Left cardiac atrium (tissue), 4 donors: ENCODE results near the gene ADAMTSL3. TPM values are rescaled to one million over a fixed set of nuclear protein-coding genes. Genes with fewer than 3 reads are reported as not detected.

ENCODE experiments used
- ATAC-seq, 2 donors: fragments of 200-7000 bp; cut with Tn5 transposase; one replicate each; pipeline ENCODE4 v1.9.1; 2020; ENCODE audit warnings: mild to moderate bottlenecking in 2 of 2, moderate library complexity in 2 of 2
- DNase-seq: peaks from one replicate; pipeline ENCODE4 v3.0.0-alpha.2; 2020
- intact Hi-C, 2 donors: fragments of 100-400 bp; cut with DNase I; formaldehyde crosslinking; loops; one replicate each; pipeline versions ENCODE4 v1.14.1 to v1.15.1; 2022 to 2023
- long read RNA-seq: library from polyadenylated mRNA; unstranded; transcript quantifications from one replicate; pipeline ENCODE4 v2.0.0, GENCODE V29; 2021
- total RNA-seq, 2 donors: library from RNA; stranded (reverse); fragmentation: NEBNext Ultra II Directional; extraction: Animal tissue kit (Norgen Biotek cat#: 25700); gene quantifications; one replicate each; pipeline ENCODE4 v1.2.1, GENCODE V29; 2021
- donor health status: DM: no; HTN: yes; CAD: no.
- donor health status: DM: no; HTN: yes; CAD: no; lungs with severe emphysema.
- donor health status: DM: yes; HTN: yes; CAD: no.
- donor health status: Dilated cardiomyopathy.

ADAMTSL3 gene, protein sequence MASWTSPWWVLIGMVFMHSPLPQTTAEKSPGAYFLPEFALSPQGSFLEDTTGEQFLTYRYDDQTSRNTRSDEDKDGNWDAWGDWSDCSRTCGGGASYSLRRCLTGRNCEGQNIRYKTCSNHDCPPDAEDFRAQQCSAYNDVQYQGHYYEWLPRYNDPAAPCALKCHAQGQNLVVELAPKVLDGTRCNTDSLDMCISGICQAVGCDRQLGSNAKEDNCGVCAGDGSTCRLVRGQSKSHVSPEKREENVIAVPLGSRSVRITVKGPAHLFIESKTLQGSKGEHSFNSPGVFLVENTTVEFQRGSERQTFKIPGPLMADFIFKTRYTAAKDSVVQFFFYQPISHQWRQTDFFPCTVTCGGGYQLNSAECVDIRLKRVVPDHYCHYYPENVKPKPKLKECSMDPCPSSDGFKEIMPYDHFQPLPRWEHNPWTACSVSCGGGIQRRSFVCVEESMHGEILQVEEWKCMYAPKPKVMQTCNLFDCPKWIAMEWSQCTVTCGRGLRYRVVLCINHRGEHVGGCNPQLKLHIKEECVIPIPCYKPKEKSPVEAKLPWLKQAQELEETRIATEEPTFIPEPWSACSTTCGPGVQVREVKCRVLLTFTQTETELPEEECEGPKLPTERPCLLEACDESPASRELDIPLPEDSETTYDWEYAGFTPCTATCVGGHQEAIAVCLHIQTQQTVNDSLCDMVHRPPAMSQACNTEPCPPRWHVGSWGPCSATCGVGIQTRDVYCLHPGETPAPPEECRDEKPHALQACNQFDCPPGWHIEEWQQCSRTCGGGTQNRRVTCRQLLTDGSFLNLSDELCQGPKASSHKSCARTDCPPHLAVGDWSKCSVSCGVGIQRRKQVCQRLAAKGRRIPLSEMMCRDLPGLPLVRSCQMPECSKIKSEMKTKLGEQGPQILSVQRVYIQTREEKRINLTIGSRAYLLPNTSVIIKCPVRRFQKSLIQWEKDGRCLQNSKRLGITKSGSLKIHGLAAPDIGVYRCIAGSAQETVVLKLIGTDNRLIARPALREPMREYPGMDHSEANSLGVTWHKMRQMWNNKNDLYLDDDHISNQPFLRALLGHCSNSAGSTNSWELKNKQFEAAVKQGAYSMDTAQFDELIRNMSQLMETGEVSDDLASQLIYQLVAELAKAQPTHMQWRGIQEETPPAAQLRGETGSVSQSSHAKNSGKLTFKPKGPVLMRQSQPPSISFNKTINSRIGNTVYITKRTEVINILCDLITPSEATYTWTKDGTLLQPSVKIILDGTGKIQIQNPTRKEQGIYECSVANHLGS (N-terminal part only)
- 10 to 100 TPM; 22.8 to 25.8 TPM for total RNA-seq
- long read RNA-seq, partial matches to known transcripts: 3 of 18 reads
- long read RNA-seq, other reads (novel, unspliced or antisense): 15 of 18 reads

DNA sequence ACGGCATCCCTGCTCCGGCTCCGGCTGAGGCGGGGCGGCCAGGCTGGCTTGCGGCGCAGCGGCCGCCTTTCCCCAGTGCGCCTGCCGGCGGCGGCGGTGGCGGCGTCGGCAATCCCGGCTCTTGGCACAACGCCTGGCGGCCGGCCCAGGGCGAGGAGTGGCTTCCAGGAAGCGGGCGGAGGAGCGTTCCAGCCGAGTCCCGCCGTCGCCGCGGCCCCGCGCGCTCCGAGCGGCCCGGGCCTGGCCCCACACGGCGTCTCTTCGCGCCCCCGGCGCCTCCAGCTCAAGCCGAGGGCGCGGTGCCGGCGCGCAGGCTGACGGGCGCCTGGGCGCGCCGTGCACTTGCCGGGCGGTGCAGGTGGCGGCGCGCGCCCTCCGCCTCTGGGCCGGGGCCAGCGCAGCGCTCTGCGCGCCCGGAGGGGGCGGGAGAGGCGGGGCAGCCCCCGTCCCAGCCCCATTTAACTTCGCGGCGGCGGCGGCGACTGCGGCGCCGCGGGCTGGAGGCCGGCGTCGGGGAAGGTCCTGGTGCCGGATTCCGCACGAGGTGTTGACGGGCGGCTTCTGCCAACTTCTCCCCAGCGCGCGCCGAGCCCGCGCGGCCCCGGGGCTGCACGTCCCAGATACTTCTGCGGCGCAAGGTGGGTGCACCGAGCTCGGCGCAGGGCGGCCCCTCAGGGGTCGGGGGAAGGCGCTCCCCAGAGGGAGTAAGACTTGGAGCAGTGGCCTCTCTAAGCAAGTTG lies at the start of gene ADAMTSL3:
ADAMTSL3 (plus strand) TSS at position 485 of the 740 bp plus-strand sequence. CDS start 1,639 bp downstream, outside the sequence.
- DNase-seq (peak; percentile 90), ATAC-seq (peak; percentile 73 to 76)
- intact Hi-C loops: no loop called here

DNA sequence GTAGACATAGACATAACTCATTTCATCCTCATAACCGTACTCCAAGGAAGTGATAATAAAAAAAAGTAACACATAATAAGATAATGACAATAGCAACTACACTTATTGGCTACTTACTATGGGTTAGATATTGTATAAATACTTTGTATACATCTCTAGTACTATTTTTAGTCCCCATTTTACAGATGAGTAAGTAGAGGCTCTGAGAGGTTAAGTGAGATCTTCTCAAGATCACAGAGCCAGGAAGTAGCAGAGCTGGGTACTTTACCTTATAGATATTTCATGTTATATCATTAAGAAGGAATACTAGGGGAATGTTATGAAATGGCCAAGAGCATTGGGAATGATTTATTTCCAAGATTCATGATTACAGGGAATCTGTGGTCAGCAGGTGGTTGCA lies 49.4 kb upstream of the ADAMTSL3 start:
- ATAC-seq (no peak), DNase-seq (no peak)
- intact Hi-C loops: no loop called here

- DNase-seq: peak; percentile 29
- intact Hi-C loops: no loop called here
- ATAC-seq: peak in 1 of 2 donors; percentile 77
Measured at GRCh38 chr15:83605111-83605945, 48.6 kb upstream of the ADAMTSL3 start.

DNA sequence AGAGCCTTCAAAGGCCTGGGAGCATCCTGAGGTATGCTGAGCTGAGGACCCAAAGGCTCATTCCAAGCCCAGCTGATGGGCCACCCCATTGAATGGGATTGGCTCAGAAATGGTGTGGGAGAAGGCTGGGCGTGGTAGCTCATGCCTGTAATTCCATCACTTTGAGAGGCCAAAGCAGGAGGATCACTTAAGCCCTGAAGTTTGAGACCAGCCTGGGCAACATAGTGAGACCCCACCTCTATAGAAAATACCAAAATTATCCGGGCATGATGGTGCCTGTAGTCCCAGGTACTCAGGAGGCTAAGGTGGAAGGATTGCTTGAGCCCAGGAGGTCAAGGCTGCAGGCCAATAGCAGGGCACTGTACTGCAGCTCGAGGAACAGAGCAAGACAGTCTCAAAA lies 43.8 kb upstream of the ADAMTSL3 start:
- no peak for DNase-seq
- ATAC-seq: no peak
- intact Hi-C loops: no loop called here

- DNase-seq: no peak
- intact Hi-C loops: no loop called here
- no peak for ATAC-seq
Measured at GRCh38 chr15:83610901-83611685, 42.8 kb upstream of the ADAMTSL3 start.

GRCh38 chr15:83612226-83612625 lies 41.7 kb upstream of the ADAMTSL3 start:
- intact Hi-C loops: no loop called here
- ATAC-seq: no peak
- DNase-seq: no peak

DNA sequence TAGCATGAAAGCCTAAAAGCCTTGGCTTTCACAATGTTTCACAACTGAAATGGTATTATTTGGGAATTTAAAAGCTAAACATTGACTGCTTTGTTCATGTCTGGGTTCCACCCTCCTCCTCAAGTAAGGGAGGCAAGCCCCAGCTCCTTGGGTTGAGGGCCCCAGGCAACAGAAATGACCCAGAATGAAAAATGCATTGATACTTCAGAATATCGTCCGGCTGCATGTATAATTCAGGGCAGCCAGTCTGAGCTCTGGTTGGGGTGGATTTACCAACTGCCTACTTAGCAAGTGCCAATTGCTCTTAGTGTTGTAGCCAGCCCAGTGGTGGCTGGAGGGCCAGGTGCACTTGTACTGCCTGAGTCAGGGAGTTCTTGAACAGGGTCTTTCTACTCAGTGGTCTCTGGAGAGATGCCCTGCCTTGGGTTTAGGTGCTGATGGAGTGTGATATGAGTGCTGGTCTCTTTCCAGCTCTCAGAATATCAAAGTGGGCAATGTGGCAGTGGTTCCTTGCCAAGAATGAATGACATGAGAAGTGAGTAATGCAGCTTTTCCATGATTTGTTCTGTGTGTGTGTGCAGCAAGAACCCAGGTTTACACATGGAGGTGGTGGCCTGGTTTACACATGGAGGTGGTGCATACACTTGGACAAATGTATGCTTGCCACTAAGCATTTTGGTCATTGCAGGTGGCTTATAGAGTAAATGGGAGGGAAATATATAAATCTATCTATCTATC lies 40.9 kb upstream of the ADAMTSL3 start:
- intact Hi-C loops: no loop called here
- DNase-seq: no peak
- no peak for ATAC-seq

DNA sequence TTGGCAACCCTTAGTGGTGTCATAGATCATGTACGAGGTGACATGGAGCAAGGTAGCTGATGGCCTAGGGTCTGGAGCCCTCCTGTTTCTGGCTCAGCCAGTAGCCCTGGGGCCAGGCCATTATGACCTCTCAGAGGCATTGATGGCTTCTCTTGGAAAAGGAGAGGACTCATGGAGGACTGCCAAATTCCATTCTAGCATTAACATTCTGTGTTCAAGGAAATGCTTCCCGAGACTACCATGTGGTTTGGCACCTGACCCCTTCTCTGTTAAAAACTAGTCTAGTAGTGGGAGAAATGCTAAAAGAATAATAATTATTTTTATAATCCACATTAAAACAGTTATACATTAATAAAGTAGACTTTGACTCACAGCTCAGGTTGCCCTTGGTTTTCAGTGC lies 40.2 kb upstream of the ADAMTSL3 start:
- intact Hi-C loops: no loop called here
- ATAC-seq: peak in 1 of 2 donors; percentile 38
- no peak for DNase-seq

- ATAC-seq: no peak
- intact Hi-C loops: no loop called here
- no peak for DNase-seq
Measured at GRCh38 chr15:83616840-83617239, 37.1 kb upstream of the ADAMTSL3 start.

DNA sequence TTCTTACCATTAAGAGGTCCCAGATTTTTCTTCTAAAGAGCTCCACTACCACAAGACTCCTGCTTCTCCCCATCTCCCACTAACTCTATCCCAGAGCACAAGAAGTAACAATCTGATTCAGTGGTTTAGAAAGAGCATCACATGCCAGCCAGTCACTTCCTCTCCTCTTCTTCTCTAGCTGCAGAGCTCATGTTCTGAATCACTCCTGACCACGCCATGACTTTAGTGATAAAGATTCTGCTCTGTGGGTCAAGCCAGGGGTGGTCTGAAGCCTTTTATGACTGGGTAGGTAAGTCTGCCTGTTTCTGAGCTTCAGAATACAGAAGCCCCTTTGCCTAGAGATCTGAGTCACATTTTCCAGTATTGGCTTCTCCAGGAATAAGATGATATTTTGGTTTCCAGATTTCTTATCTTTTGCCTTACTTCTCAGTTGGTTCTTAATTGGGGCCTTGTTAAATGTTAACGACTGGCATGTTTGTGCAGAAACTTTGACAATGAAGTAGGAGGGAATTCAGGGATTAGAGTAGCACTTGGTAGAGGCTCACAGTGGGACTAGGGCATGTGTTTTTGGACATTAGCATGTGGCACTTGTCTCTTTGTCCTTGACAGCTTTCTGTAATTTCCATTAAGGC lies 27.6 kb upstream of the ADAMTSL3 start:
- intact Hi-C loops: no loop called here
- no peak for DNase-seq

GRCh38 chr15:83631534-83631933 lies 22.4 kb upstream of the ADAMTSL3 start:
- ATAC-seq (no peak), DNase-seq (no peak)
- intact Hi-C loops: no loop called here

More for the DNA sequence above, 27.6 kb upstream of the ADAMTSL3 start:
- ATAC-seq: no peak

DNA sequence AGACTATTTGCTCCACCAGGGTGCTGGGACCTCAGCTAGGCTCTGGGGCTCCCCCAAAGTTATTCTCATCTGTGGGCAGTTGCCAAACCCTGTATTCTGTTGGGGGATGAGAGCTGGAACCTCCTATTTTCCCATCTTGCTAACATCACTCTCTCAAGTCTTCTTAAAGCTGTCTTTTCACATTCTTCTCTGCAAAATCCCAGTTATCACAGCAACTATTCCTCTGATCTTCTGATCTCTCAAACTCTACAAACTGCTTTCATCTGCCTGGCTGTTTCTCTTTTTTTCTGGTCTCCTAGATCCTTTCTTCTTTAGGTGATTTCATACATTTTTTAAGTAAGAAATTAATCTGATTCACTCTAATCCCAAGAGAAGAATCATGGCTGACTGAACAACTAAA lies 10.7 kb upstream of the ADAMTSL3 start:
- no peak for DNase-seq
- intact Hi-C loops: loop anchor here in 1 of 2 donors (10.0 kb wide), 1 partner anchor 48 kb away; no protein-coding TSS in a partner anchor
- no peak for ATAC-seq

- no peak for DNase-seq
- intact Hi-C loops: loop anchor here in 1 of 2 donors (10.0 kb wide), 1 partner anchor 50 kb away; no protein-coding TSS in a partner anchor
- no peak for ATAC-seq
Measured at GRCh38 chr15:83644439-83644838, 9.5 kb upstream of the ADAMTSL3 start.

- ATAC-seq (no peak), DNase-seq (no peak)
- intact Hi-C loops: no loop called here
Measured at GRCh38 chr15:83650831-83651230, 3.1 kb upstream of the ADAMTSL3 start.

- no peak for DNase-seq
- intact Hi-C loops: no loop called here
- ATAC-seq: no peak
Measured at GRCh38 chr15:83651541-83651940, 2.4 kb upstream of the ADAMTSL3 start.
